ENCODE measurements around the gene AGK.
A peak's percentile ranks its signal among the peaks of the same experiment; 100 is the strongest.
"Not testable (repeated sequence)": the region's sequence is repeated elsewhere in the genome, so short reads cannot be mapped to it uniquely, and the experiment has no call there.

The AGK gene

DNA sequence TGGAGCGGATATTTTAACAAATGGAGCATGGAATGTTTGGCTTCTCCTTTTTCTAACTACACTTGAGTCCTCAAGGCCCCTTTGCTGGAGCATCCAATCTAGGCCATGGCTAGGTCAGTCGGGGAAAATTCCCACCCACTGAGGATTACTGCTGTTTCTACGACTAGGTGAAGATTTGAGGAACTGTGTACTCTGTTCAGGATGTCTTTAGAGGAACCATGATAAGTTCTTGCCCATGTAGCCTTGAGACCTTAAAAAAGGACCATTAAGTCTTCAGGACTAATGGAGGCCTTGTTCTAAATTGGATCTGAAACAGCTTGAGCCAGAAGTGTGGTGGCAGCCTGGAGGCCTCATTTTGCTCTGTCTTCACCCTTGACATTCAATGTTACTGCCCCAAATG, 6.2 kb downstream of the AGK start:
- DNase-seq (ENCODE audit: low read depth in 2 of 2) = no peak

- not testable (repeated sequence) for DNase-seq (ENCODE audit: low read depth in 2 of 2)
Observed at GRCh38 chr7:141557831-141558531, 6.8 kb downstream of the AGK start.

- DNase-seq (ENCODE audit: low read depth in 2 of 2) = no peak
Observed at GRCh38 chr7:141558544-141559183, 7.5 kb downstream of the AGK start.

GRCh38 chr7:141559961-141560360, 8.8 kb downstream of the AGK start:
- no peak for DNase-seq (ENCODE audit: low read depth in 2 of 2)

- no peak for DNase-seq (ENCODE audit: low read depth in 2 of 2)
Observed at GRCh38 chr7:141562036-141562435, 10.8 kb downstream of the AGK start.

GRCh38 chr7:141562543-141562942, 11.3 kb downstream of the AGK start:
- no peak for DNase-seq (ENCODE audit: low read depth in 2 of 2)

DNA sequence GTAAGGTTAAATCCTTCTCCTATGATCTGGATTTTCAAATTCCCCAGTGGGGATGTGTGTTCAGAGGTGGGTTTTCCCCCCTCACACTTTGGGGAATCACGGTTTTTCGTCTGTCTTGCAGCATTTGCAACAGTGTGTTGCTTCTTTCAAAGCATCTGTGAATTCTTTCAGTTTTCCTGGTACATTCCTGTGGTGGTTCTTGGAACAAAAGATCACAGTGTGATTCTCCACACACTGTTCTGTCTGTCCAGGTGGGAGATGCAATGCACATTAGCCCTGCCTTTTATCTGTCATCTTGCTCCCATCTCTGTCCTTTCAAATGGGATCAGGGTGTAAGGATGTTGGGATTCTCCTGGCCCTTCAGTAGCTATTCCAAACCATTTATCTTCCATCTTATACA, 11.8 kb downstream of the AGK start:
- DNase-seq (ENCODE audit: low read depth in 2 of 2) = no peak

GRCh38 chr7:141563956-141564623, 12.9 kb downstream of the AGK start:
- DNase-seq (ENCODE audit: low read depth in 2 of 2) = no peak

DNA sequence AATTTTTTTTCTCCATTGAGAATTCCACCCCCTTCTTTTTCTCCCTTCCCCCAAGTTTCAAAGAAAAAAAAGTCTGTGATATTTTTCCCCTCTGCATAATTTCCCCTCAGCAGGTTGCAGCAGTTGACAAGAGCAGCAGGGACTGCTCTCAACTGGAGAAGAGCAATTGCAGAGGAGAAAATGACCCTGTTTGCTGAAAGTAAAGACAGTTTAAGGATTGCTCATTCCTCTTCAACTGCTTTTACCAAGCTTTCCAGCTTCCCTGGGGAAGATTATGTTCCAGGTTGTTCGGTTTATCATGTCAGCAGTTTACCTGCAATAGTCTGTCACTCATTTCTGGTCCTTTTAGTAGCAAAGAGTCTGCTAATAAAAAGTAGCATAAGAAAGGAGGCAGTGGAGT, 16.2 kb downstream of the AGK start:
- DNase-seq (ENCODE audit: low read depth in 2 of 2) = no peak

DNA sequence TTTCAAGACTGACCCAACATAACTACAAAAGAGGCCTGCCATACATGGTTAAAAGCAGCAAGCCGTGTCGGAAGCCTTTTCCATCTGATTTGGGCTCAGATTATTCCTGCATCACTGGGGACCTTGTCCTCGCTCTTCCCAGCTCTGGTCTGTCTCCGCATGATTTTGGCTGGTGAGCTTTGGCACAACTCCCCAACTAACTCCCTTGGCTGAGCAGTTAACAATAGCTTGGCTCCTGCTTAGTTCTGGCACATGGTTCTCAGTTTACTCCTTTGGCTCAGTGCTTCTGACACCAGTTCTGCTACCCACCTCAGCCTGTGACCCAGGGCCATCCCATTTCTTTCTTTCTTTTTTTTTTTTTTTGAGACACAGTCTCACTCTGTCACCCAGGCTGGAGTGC, 17.0 kb downstream of the AGK start:
- DNase-seq (ENCODE audit: low read depth in 2 of 2) = no peak

DNA sequence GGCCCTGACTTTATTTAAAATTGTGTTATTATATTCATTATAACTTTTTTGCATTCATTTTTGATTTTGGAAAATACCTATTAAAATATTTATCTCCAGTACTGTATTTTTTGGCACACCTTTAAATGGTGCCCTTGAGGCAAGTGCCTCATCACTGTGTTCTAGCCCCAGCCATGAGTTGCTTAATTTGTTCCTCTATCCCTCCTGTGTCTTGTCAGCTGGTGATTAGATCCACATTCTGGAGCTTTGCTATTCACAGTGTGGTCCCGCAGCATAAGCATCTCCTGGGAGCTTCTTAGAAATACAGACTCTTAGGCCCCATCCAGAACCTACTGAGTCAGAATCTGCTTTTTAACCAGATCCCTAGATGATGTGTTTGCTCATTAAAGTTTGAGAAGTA, 19.8 kb downstream of the AGK start:
- DNase-seq (ENCODE audit: low read depth in 2 of 2) = no peak

GRCh38 chr7:141572175-141572574, 21.0 kb downstream of the AGK start:
- no peak for DNase-seq (ENCODE audit: low read depth in 2 of 2)

GRCh38 chr7:141573511-141573910, 22.3 kb downstream of the AGK start:
- DNase-seq (ENCODE audit: low read depth in 2 of 2) = no peak

GRCh38 chr7:141575164-141575563, 24.0 kb downstream of the AGK start:
- no peak for DNase-seq (ENCODE audit: low read depth in 2 of 2)

DNA sequence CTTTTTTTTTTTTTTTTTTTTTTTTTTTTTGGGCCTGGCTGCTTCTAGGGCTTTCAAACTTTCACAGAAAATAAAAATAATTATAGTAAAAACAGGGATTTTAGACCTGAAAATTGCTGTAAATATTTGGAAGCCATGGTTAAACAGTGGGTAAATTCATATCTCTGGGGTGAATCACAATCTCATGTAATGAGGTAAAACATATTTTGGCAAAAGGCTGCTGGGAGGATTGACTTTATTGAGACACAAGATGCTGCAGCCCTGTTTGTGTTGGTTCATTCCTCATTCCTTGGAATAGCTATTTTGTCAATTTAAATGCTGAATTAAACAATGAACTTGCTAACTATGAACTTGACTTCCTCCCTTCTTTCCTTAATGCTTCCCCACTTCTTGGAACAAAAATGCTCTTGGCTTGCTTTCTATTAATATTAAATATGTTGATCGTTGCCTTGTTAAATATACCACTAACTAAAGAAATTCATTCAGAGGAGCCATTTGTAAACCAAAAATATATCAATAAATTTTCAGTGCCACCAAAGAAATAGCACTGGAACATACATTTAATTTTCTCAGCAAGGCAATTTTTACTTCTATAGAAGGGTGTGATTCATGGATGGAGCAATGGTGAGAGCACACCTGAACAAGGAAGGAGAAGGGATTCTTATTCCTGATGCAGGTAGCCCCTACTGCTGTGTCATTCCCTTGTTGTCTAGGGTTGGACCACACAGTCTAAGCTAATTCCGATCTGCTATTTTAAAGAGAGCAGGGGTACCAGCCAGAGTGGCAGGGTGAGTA, 24.6 kb downstream of the AGK start:
- DNase-seq (ENCODE audit: low read depth in 2 of 2) = no peak

DNA sequence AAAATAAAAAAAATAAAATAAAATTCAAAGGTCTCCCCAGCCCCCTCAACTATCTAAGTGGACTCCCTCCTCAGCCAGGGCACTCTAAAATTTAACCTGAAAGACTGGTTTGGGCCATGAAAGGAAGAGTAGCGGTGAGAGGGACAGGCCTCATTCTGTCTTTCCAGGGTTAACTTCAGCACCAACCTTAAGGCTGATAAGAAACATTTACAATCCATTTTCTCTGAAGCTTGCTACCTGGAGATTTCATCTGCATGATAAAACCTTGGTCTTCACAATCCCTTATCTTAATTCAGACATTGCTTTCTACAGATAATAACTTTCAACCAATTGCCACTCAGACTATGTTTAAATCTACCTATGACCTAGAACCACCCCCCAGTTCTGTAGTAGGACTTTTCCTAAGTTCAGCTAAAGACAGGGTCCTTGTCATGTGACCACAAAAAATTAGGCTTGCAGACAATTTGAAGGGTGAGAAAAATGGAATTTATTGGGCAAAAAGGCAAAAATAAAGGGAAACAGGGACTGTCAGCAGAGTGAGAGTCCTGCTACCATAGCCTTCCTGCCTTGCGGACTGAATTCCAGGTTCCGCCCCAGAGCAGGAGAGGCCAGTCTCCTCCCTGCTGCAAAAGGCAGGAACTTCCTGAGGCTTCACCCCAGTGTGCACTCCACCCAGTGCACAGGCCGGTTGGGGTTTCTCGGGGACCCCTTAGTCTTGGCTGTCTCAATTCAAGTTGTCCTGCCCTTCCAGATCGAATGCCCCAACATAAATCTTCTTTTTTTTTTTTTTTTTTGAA, 26.0 kb downstream of the AGK start:
- DNase-seq (ENCODE audit: low read depth in 2 of 2) = no peak

GRCh38 chr7:141579953-141580352, 28.7 kb downstream of the AGK start:
- DNase-seq (ENCODE audit: low read depth in 2 of 2) = not testable (repeated sequence)

- DNase-seq (ENCODE audit: low read depth in 2 of 2) = not testable (repeated sequence)
Observed at GRCh38 chr7:141582063-141582462, 30.9 kb downstream of the AGK start.

GRCh38 chr7:141584935-141585334, 33.7 kb downstream of the AGK start:
- DNase-seq (ENCODE audit: low read depth in 2 of 2) = no peak

DNA sequence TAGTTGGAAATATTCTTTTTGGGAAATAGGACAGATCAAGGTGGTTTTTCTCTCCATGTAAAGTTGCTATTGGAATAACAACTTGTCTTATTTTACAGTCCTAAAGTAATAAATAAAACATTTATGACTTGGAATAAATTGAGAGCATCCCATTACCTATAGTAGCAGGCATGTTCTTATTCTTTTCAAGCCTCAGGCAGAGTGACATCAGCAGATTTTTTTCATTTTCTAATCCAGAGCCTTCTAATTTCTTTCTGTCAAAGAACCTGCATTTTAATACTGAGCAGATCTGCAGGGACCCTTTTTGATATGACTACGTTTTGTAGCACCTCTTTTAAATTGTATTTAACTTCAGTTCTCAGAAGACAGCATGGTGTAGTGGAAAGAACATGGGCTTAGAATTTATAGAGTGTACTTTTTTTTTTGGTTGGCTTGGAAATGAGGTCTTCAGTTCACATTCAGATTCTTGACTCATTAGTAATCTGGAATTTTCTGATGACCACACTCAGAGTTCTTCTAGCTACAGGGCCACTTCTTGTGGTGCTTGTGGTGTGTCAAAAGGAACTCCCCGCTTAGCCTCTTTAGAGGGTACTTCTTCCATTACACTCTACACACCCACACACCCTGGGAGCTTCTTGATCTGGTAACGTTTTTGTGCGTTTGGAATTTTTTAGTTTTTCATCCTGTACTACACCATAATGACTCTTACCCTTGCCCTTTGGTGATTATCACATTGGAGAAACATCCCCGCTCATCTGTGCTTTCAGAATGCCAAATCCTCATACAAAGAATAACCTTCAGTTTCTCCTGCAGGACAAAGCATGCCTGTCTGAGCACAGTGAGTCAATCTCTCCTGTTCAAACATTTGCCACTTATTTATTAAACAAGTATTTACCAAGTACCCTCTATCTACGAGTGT, 34.6 kb downstream of the AGK start:
- DNase-seq (ENCODE audit: low read depth in 2 of 2) = peak; percentile 16 to 20

All from stimulated activated CD8-positive, alpha-beta memory T cell treated with anti-CD3 and anti-CD28 coated beads, Interleukin-7, amount 100 ng/mL, for 4 hours (primary cell).